PC-3 (cell line): ENCODE results near the gene CDCP1.
"Not testable (repeated sequence)": the region's sequence is repeated elsewhere in the genome, so short reads cannot be mapped to it uniquely, and the experiment has no call there.

ENCODE experiments used
- CTCF ChIP-seq: fragments of 300-600 bp; sonication (generic); conservative IDR thresholded peaks from 2 replicates; pipeline ENCODE4 v1.5.1; 2017; ENCODE audit warnings: antibody characterized with exemption, low read depth, mild to moderate bottlenecking, low read length
- EZH2 ChIP-seq: fragments of 300-600 bp; sonication (generic); IDR thresholded peaks from one replicate; pipeline ENCODE4 v1.6.1; 2017; ENCODE audit warnings: antibody characterized with exemption, mild to moderate bottlenecking, low read length; ENCODE audit not compliant: unreplicated experiment

GRCh38 chr3:45078256-45078655 is 67.9 kb downstream of the CDCP1 start:
- TF ChIP-seq CTCF, EZH2: not testable (repeated sequence)
